B cell (primary cell): ENCODE data around the gene UNC5B.

Experiments
- EZH2 ChIP-seq: IDR thresholded peaks from 2 replicates; pipeline ENCODE4 v1.6.1; 2012; ENCODE audit warnings: borderline replicate concordance, low read depth, mild to moderate bottlenecking, moderate library complexity, low read length; ENCODE audit not compliant: insufficient read depth, poor library complexity, severe bottlenecking
- TF ChIP-seq, protein P1 (sequence below): fragments of 200-600 bp; IDR thresholded peaks from one replicate; pipeline ENCODE4 v1.8.0; 2022; ENCODE audit warnings: antibody characterized with exemption, mild to moderate bottlenecking

GRCh38 chr10:71249996-71250395, 37.6 kb downstream of the UNC5B start:
- TF ChIP-seq, protein P1, sequence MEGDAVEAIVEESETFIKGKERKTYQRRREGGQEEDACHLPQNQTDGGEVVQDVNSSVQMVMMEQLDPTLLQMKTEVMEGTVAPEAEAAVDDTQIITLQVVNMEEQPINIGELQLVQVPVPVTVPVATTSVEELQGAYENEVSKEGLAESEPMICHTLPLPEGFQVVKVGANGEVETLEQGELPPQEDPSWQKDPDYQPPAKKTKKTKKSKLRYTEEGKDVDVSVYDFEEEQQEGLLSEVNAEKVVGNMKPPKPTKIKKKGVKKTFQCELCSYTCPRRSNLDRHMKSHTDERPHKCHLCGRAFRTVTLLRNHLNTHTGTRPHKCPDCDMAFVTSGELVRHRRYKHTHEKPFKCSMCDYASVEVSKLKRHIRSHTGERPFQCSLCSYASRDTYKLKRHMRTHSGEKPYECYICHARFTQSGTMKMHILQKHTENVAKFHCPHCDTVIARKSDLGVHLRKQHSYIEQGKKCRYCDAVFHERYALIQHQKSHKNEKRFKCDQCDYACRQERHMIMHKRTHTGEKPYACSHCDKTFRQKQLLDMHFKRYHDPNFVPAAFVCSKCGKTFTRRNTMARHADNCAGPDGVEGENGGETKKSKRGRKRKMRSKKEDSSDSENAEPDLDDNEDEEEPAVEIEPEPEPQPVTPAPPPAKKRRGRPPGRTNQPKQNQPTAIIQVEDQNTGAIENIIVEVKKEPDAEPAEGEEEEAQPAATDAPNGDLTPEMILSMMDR = no peak
- no peak for TF ChIP-seq EZH2
